Uterus (tissue), 2 donors: ENCODE results near the gene CACNA2D2.

Experiments
- POLR2A ChIP-seq, 2 donors: fragments of 450-650 bp; IDR thresholded peaks; one replicate each; pipeline ENCODE4 v1.6.1; 2016; ENCODE audit warnings: antibody characterized with exemption in 2 of 2, mild to moderate bottlenecking in 1 of 2, moderate library complexity in 1 of 2
- TF ChIP-seq, protein P1 (sequence below), 4 experiments: fragments of 200-600 bp in 2 of 4; fragments of 450-650 bp in 2 of 4; sonication (generic) in 2 of 4; IDR thresholded peaks; one replicate each; pipeline ENCODE4 v1.5.1; 2016 to 2019; ENCODE audit warnings: antibody characterized with exemption in 4 of 4, mild to moderate bottlenecking in 2 of 4, moderate library complexity in 1 of 4

GRCh38 chr3:50325113-50325480 is 178.3 kb downstream of the CACNA2D2 start:
- TF ChIP-seq POLR2A (IDR thresholded peaks at IDR 0.05), result no peak
- TF ChIP-seq, protein P1, sequence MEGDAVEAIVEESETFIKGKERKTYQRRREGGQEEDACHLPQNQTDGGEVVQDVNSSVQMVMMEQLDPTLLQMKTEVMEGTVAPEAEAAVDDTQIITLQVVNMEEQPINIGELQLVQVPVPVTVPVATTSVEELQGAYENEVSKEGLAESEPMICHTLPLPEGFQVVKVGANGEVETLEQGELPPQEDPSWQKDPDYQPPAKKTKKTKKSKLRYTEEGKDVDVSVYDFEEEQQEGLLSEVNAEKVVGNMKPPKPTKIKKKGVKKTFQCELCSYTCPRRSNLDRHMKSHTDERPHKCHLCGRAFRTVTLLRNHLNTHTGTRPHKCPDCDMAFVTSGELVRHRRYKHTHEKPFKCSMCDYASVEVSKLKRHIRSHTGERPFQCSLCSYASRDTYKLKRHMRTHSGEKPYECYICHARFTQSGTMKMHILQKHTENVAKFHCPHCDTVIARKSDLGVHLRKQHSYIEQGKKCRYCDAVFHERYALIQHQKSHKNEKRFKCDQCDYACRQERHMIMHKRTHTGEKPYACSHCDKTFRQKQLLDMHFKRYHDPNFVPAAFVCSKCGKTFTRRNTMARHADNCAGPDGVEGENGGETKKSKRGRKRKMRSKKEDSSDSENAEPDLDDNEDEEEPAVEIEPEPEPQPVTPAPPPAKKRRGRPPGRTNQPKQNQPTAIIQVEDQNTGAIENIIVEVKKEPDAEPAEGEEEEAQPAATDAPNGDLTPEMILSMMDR (IDR thresholded peaks at IDR 0.05), result no peak
